GM06990 (cell line): ENCODE data around the gene MYO15A.

Experiments used
- DNase-seq: peaks from one replicate; pipeline ENCODE4 v3.0.0-alpha.2; 2011; ENCODE audit not compliant: insufficient read length; ENCODE audit errors: extremely low read depth
- H3K27me3 ChIP-seq: replicated peaks from 2 replicates; pipeline ENCODE4 v1.6.0; 2011; ENCODE audit warnings: low read length; ENCODE audit not compliant: control insufficient read depth, insufficient read depth
- H3K36me3 ChIP-seq: 2 replicates; pipeline ENCODE4 v1.5.1; 2011; ENCODE audit warnings: low read length; ENCODE audit not compliant: control insufficient read depth, insufficient read depth
- H3K4me3 ChIP-seq: replicated peaks from 2 replicates; pipeline ENCODE4 v1.5.1; 2011; ENCODE audit warnings: low read depth, mild to moderate bottlenecking, control low read depth, low read length
- CTCF ChIP-seq: IDR thresholded peaks from 2 replicates; pipeline ENCODE4 v1.5.1; 2011; ENCODE audit warnings: low read length, control low read depth, mild to moderate bottlenecking, inconsistent platforms; ENCODE audit not compliant: insufficient read depth, poor library complexity, severe bottlenecking

MYO15A gene

DNA sequence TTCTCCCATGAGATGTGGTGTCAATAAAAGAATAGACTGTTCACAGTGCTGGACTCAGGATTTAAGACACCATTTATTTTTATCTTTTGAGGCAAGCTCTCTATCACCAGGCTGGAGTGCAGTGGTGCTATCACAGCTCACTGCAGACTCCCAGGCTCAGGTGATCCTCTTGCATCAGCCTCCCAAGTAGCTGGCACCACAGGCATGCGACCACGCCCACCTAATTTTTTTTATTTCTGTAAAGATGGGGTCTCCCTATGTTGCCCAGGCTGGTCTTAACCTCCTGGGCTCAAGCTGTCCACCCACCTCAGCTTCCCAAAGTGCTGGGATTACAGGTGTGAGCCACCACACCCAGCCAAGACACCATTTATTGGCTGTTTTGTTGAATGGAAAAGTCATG lies 39.5 kb upstream of the MYO15A start:
- no peak for TF ChIP-seq CTCF
- H3K4me3 ChIP-seq, result no peak overlapping the region
- no peaks in the 10 kb centered on the region for H3K27me3 ChIP-seq
- no peak for DNase-seq
- peaks cover 2% of the 10 kb centered on the region for H3K36me3 ChIP-seq

- TF ChIP-seq CTCF, result no peak
- DNase-seq, result no peak
- no peaks in the 10 kb centered on the region for H3K36me3 ChIP-seq
- H3K4me3 ChIP-seq, result no peak overlapping the region
- H3K27me3 ChIP-seq, result no peaks in the 10 kb centered on the region; the same call in 1 of the 2 replicates
These were observed 37.7 kb upstream of the MYO15A start for GRCh38 chr17:18070861-18071340.

DNA sequence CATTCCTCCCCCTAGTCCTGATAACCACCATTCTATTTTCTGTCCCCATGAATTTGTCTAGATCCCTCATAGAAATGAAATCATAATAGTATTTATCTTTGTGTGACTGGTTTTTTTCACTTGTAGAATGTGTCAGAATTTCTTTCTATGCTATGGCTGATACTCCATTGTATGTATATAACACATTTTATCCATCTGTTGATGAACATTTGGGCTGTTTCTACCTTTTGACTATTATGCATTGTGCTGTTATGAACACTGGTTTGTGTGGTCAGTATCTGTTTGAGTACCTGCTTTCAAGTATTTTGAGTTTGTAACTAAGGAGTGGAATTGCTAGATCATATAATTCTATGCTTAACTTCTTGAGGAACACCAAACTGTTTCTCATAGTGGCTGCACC lies 36.8 kb upstream of the MYO15A start:
- no peaks in the 10 kb centered on the region for H3K36me3 ChIP-seq
- no peaks in the 10 kb centered on the region; the same call in none of the 2 replicates for H3K27me3 ChIP-seq
- H3K4me3 ChIP-seq, result no peak overlapping the region
- DNase-seq, result no peak
- TF ChIP-seq CTCF, result no peak

DNA sequence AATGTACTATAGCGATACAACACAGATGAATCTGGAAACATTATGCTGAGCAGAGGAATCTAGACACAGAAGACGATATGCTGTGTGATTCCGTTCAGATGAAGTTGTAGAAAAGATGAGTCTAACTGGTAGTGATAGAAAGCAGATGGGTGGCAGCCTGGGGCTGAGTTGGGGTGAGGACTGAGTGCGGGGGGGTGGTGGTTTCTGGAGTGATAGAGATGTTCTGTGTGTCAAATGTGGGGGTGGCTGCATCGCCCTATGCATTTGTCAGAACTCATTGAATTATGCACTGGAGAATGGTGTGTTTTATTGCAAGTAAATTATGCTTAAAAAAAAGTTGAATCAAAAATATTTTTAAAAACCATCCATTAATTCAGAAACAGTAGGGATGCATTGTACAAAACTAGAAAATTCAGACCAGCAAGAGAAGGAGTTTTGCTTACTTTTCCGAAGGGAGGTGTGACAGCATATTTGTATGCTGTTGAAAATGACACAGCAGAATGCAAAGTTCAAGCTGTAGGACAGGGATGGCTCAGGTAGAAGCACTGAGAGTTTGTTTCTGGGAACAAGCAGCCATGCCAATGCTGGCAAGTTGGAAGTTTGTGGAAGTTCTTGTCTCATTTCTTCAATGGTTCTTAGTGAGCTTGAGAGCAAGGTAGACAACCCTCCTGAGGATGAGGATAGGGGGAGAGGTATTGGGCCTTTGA lies 33.8 kb upstream of the MYO15A start:
- DNase-seq, result no peak
- H3K27me3 ChIP-seq, result no peaks in the 10 kb centered on the region; the same call in none of the 2 replicates
- no peaks in the 10 kb centered on the region for H3K36me3 ChIP-seq
- no peak overlapping the region for H3K4me3 ChIP-seq
- TF ChIP-seq CTCF, result no peak

GRCh38 chr17:18076936-18077335 lies 31.6 kb upstream of the MYO15A start:
- Histone ChIP-seq H3K36me3 (no peaks in the 10 kb centered on the region), H3K4me3 (no peak overlapping the region), H3K27me3 (no peaks in the 10 kb centered on the region; the same call in none of the 2 replicates)
- no peak for TF ChIP-seq CTCF
- DNase-seq, result no peak
